GM23338 (cell line): Measurements from ENCODE around the gene MINK1. TPM values are rescaled to one million over a fixed set of nuclear protein-coding genes. Genes with fewer than 3 reads are reported as not detected.

ENCODE experiments used
- ATAC-seq: fragments of 200-7000 bp; cut with Tn5 transposase; 3 replicates; pipeline ENCODE4 v1.9.1; 2020
- DNase-seq: peaks from one replicate; pipeline ENCODE4 v3.0.0-alpha.2; 2015; ENCODE audit warnings: low spot score
- H2AFZ ChIP-seq: fragments of 200-600 bp; sonication (generic); 2 replicates; pipeline ENCODE4 v1.8.0; 2016; ENCODE audit warnings: antibody characterized with exemption, mild to moderate bottlenecking, moderate library complexity
- H3F3A ChIP-seq: fragments of 200-600 bp; sonication (generic); replicated peaks from 2 replicates; pipeline ENCODE4 v1.8.0; 2017; ENCODE audit warnings: antibody characterized with exemption, mixed run types, low read depth
- H3K27ac ChIP-seq: fragments of 200-600 bp; sonication (generic); 2 replicates; pipeline ENCODE4 v1.6.1; 2016; ENCODE audit warnings: low read depth
- H3K27me3 ChIP-seq: fragments of 200-600 bp; sonication (generic); 2 replicates; pipeline ENCODE4 v1.8.0; 2016; ENCODE audit warnings: mild to moderate bottlenecking, mixed run types, moderate library complexity; ENCODE audit not compliant: insufficient read depth
- H3K36me3 ChIP-seq: fragments of 200-600 bp; sonication (generic); 2 replicates; pipeline ENCODE4 v1.8.0; 2016; ENCODE audit warnings: mild to moderate bottlenecking; ENCODE audit not compliant: insufficient read depth
- H3K4me1 ChIP-seq: fragments of 200-600 bp; sonication (generic); 2 replicates; pipeline ENCODE4 v1.8.0; 2016; ENCODE audit warnings: mild to moderate bottlenecking, moderate library complexity; ENCODE audit not compliant: insufficient read depth
- H3K4me2 ChIP-seq: fragments of 200-600 bp; sonication (generic); 2 replicates; pipeline ENCODE4 v1.7.1; 2017; ENCODE audit warnings: mixed run types
- H3K4me3 ChIP-seq: fragments of 200-600 bp; sonication (generic); 2 replicates; pipeline ENCODE4 v1.6.1; 2016; ENCODE audit warnings: mixed run types
- H3K79me2 ChIP-seq: fragments of 200-600 bp; sonication (generic); replicated peaks from 2 replicates; pipeline ENCODE4 v1.8.0; 2017; ENCODE audit warnings: mild to moderate bottlenecking; ENCODE audit not compliant: insufficient read depth
- H3K9me2 ChIP-seq: fragments of 200-600 bp; sonication (generic); 2 replicates; pipeline ENCODE4 v1.8.0; 2017; ENCODE audit not compliant: insufficient read depth
- H4K20me1 ChIP-seq: fragments of 200-600 bp; sonication (generic); replicated peaks from 2 replicates; pipeline ENCODE4 v1.8.0; 2017; ENCODE audit warnings: mild to moderate bottlenecking; ENCODE audit not compliant: insufficient read depth
- H3K27ac Mint-ChIP-seq: 2 replicates; pipeline ENCODE4 v1.8.0; 2020; ENCODE audit warnings: inconsistent platforms, mild to moderate bottlenecking, moderate library complexity, mixed read lengths
- H3K27me3 Mint-ChIP-seq: 3 replicates; pipeline ENCODE4 v1.8.0; 2022; ENCODE audit warnings: low read depth, mild to moderate bottlenecking, moderate library complexity, mixed read lengths, inconsistent platforms; ENCODE audit not compliant: insufficient read depth, poor library complexity
- H3K36me3 Mint-ChIP-seq: 3 replicates; pipeline ENCODE4 v1.8.0; 2021; ENCODE audit warnings: low read depth, mild to moderate bottlenecking, inconsistent platforms, moderate library complexity, mixed read lengths
- H3K4me1 Mint-ChIP-seq: 3 replicates; pipeline ENCODE4 v1.8.0; 2020; ENCODE audit warnings: mild to moderate bottlenecking, inconsistent platforms, mixed read lengths
- H3K4me3 Mint-ChIP-seq: 3 replicates; pipeline ENCODE4 v1.8.0; 2021; ENCODE audit warnings: moderate library complexity, mild to moderate bottlenecking, inconsistent platforms, mixed read lengths
- H3K9me3 Mint-ChIP-seq: 3 replicates; pipeline ENCODE4 v1.8.0; 2020; ENCODE audit warnings: moderate library complexity, mild to moderate bottlenecking, inconsistent platforms, mixed read lengths
- CREB1 ChIP-seq: fragments of 250-450 bp; sonication (Bioruptor Pico); IDR thresholded peaks from 2 replicates; pipeline ENCODE4 v1.5.0; 2020; ENCODE audit warnings: low read depth, mild to moderate bottlenecking, moderate library complexity
- CTCF ChIP-seq, 2 experiments: fragments of 200-600 bp in 1 of 2; sonication (generic) in 1 of 2; conservative IDR thresholded peaks; 2 replicates each; pipeline versions ENCODE4 v1.5.1 to v1.6.1; 2016 to 2017; ENCODE audit warnings: antibody characterized with exemption in 2 of 2, low read depth in 2 of 2, mild to moderate bottlenecking in 2 of 2, moderate library complexity in 1 of 2
- ETS1 ChIP-seq: IDR thresholded peaks from 2 replicates; pipeline ENCODE4 v1.6.1; 2016; ENCODE audit warnings: antibody characterized with exemption
- EZH2 ChIP-seq: fragments of 200-600 bp; sonication (generic); IDR thresholded peaks from one replicate; pipeline ENCODE4 v1.8.0; 2017; ENCODE audit warnings: antibody characterized with exemption, mild to moderate bottlenecking, low read depth; ENCODE audit not compliant: unreplicated experiment
- EZH2phosphoT487 ChIP-seq: fragments of 200-600 bp; sonication (generic); IDR thresholded peaks from one replicate; pipeline ENCODE4 v1.8.1; 2018; ENCODE audit warnings: antibody characterized with exemption; ENCODE audit not compliant: unreplicated experiment
- JUNB ChIP-seq: IDR thresholded peaks from one replicate; pipeline ENCODE4 v1.6.1; 2016; ENCODE audit warnings: antibody characterized with exemption; ENCODE audit not compliant: unreplicated experiment
- POLR2AphosphoS5 ChIP-seq: IDR thresholded peaks from 2 replicates; pipeline ENCODE4 v1.6.1; 2016; ENCODE audit warnings: antibody characterized with exemption, low read depth
- REST ChIP-seq: IDR thresholded peaks from one replicate; pipeline ENCODE4 v1.6.1; 2018; ENCODE audit warnings: antibody characterized with exemption; ENCODE audit not compliant: unreplicated experiment
- STAT1 ChIP-seq: IDR thresholded peaks from one replicate; pipeline ENCODE4 v1.6.1; 2016; ENCODE audit warnings: antibody characterized with exemption; ENCODE audit not compliant: unreplicated experiment
- ZNF331 ChIP-seq: fragments of 250-450 bp; sonication (Bioruptor Pico); IDR thresholded peaks from 2 replicates; pipeline ENCODE4 v1.5.0; 2020; ENCODE audit warnings: low read depth, mild to moderate bottlenecking, moderate library complexity
- ZNF462 ChIP-seq: fragments of 250-450 bp; sonication (Bioruptor Pico); IDR thresholded peaks from 2 replicates; pipeline ENCODE4 v1.5.0; 2020; ENCODE audit warnings: mild to moderate bottlenecking, moderate library complexity
- polyA plus RNA-seq: library from polyadenylated mRNA; unstranded; fragments of >200 nt; fragmentation: Nextera tagmentation; extraction: Ambion mirVana; gene quantifications from 2 replicates; pipeline ENCODE4 v1.2.1, GENCODE V29; 2016
- total RNA-seq: library from RNA; depleted of rRNA; stranded (reverse); fragments of >200 nt; shearing (Covaris generic); gene quantifications from 2 replicates; pipeline ENCODE4 v1.2.3, GENCODE V29; 2014

Gene MINK1
- total and polyA plus RNA-seq, 2 experiments from 2014 or later: 17.3 to 54.9 TPM

- Histone ChIP-seq H3K4me2 (peak overlapping the region; percentile 55; the same call in 1 of the 2 replicates), H3K27ac (peak overlapping the region; percentile 90), H3K36me3 (no peaks in the 10 kb centered on the region), H3K79me2 (peaks cover 31% of the 10 kb centered on the region), H4K20me1 (no peaks in the 10 kb centered on the region), H2AFZ (no peak overlapping the region), H3K4me1 (peaks cover 60% of the 10 kb centered on the region), H3K27me3 (no peaks in the 10 kb centered on the region), H3K4me3 (no peak overlapping the region), H3K9me2 (no peaks in the 10 kb centered on the region), H3F3A (peaks cover 11% of the 10 kb centered on the region; the same call in 1 of the 2 replicates)
- H3K27me3 Mint-ChIP-seq: peaks cover 23% of the 10 kb centered on the region
- H3K4me1 Mint-ChIP-seq: peaks cover 70% of the 10 kb centered on the region
- H3K36me3 Mint-ChIP-seq: peaks cover 9% of the 10 kb centered on the region; the same call in 1 of the 3 replicates
- peak overlapping the region; percentile 89 for H3K27ac Mint-ChIP-seq
- no peak; the same call in 2 of the 3 replicates for ATAC-seq
- H3K4me3 Mint-ChIP-seq: no peak overlapping the region
- H3K9me3 Mint-ChIP-seq: no peaks in the 10 kb centered on the region; the same call in 2 of the 3 replicates
- no peak for DNase-seq
- TF ChIP-seq ZNF331 (CRISPR knock-in tag): no peak
- no peak for TF ChIP-seq REST
- no peak for TF ChIP-seq EZH2
- no peak for TF ChIP-seq CTCF (conservative IDR thresholded peaks at IDR 0.05; ENCODE audit: low read depth in 2 of 2)
- TF ChIP-seq STAT1: no peak
- no peak for TF ChIP-seq POLR2AphosphoS5
- TF ChIP-seq JUNB: no peak
- no peak for TF ChIP-seq EZH2phosphoT487
- no peak for TF ChIP-seq CREB1 (CRISPR knock-in tag)
- TF ChIP-seq ZNF462 (CRISPR knock-in tag): no peak
- no peak for TF ChIP-seq ETS1
Measured at GRCh38 chr17:4854111-4854681, 21.1 kb downstream of the MINK1 start.
